Heart left ventricle (tissue), 13 donors: Measurements from ENCODE around the gene DRD4.

Experiments used
- POLR2A ChIP-seq, 2 donors: fragments of 450-650 bp; IDR thresholded peaks; one replicate each; pipeline ENCODE4 v1.6.1; 2017; ENCODE audit warnings: antibody characterized with exemption in 2 of 2, mild to moderate bottlenecking in 2 of 2, moderate library complexity in 2 of 2
- TF ChIP-seq, protein P1 (sequence below), 12 donors: fragments of 200-600 bp; sonication (generic) in 4 of 12; IDR thresholded peaks; one replicate each; pipeline versions ENCODE4 v1.5.0 to v1.8.0; 2018 to 2022; ENCODE audit warnings: antibody characterized with exemption in 12 of 12, mild to moderate bottlenecking in 5 of 12
- donor health status: ischemic (EF 13 %, LVEDD 7.1; RV severe dilation, severe dysfunction).
- donor health status: DM: no; HTN: yes; CAD: no.
- donor health status: DM: no; HTN: no; CAD: no.
- donor health status: ischemic (EF 25% LVEDD 6.9; RV normal size, moderate dysfunction).
- donor health status: ischemic (EF 25% LVEDD 5.7; RV mildly dilated, moderate dysfunction).
- donor health status: ischemic (EF 35%, LVEDD 5.7; RV mildly dilated, moderate dysfunction).
- donor health status: nonischemic (EF 11% LVEDD 7.7; RV severe dilation, severe dysfunction).
- donor health status: DM: yes; HTN: yes; CAD: no.
- donor health status: PGD.
- donor health status: ischemic (EF 29% LVEDD 5.4; RV normal size, mild dysfunction).
- donor health status: nonischemic (EF 23%, LVEDD 6.1; RV moderate dilation, normal function).

DNA sequence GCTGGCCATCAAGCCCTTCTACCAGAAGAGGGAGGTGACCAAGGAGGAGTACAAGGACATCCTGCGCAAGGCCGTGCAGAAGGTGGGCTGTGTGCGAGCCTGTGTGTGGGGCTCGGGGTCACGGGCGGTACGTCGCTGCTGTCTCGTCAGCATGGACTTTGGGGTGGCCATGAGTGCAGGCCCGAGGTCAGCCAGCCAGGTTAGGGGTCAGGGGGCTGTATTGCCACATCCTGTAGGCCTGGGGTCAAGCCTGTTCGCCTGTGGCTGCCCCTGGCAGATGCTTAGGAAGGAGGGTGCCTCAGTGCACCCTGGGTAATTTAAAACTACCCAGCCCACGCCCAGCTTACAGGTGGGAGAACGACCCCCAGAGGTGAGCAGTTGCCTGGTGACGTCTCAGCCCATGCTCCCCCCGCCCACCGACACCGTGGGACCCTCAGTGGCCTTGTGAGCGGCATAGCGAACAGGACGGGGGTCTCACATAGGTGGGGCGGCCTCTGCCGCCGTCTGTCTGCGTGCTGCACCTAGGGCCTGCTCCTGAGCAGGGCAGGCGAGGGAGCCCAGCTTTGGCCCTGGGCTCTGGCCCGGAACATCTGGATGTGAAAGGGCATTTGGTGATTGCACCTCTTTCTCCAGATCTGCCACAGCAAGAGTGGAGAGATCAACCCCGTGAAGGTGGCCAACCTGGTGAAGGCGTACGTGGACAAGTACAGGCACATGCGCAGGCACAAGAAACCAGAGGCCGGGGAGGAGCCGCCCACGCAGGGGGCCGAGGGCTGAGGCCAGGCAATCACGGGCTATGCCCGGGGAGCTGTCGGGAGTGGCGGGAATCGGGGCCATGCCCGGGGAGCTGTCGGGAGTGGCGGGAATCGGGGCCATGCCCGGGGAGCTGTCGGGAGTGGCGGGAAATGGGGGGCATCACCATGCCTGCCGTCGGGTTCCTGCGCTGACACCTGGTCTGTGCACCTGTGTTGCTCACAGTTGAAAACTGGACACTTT, 25.8 kb upstream of the DRD4 start:
- TF ChIP-seq, protein P1, sequence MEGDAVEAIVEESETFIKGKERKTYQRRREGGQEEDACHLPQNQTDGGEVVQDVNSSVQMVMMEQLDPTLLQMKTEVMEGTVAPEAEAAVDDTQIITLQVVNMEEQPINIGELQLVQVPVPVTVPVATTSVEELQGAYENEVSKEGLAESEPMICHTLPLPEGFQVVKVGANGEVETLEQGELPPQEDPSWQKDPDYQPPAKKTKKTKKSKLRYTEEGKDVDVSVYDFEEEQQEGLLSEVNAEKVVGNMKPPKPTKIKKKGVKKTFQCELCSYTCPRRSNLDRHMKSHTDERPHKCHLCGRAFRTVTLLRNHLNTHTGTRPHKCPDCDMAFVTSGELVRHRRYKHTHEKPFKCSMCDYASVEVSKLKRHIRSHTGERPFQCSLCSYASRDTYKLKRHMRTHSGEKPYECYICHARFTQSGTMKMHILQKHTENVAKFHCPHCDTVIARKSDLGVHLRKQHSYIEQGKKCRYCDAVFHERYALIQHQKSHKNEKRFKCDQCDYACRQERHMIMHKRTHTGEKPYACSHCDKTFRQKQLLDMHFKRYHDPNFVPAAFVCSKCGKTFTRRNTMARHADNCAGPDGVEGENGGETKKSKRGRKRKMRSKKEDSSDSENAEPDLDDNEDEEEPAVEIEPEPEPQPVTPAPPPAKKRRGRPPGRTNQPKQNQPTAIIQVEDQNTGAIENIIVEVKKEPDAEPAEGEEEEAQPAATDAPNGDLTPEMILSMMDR (IDR thresholded peaks at IDR 0.05), result no peak
- no peak for TF ChIP-seq POLR2A (IDR thresholded peaks at IDR 0.05)
